GM21576 (cell line): ENCODE data around the gene USP14.

Experiments used
- ATAC-seq: cut with Tn5 transposase; IDR thresholded peaks from one replicate; pipeline ENCODE4 v1.9.1; 2021; ENCODE audit warnings: mild to moderate bottlenecking, moderate library complexity; ENCODE audit not compliant: unreplicated experiment

USP14 gene

DNA sequence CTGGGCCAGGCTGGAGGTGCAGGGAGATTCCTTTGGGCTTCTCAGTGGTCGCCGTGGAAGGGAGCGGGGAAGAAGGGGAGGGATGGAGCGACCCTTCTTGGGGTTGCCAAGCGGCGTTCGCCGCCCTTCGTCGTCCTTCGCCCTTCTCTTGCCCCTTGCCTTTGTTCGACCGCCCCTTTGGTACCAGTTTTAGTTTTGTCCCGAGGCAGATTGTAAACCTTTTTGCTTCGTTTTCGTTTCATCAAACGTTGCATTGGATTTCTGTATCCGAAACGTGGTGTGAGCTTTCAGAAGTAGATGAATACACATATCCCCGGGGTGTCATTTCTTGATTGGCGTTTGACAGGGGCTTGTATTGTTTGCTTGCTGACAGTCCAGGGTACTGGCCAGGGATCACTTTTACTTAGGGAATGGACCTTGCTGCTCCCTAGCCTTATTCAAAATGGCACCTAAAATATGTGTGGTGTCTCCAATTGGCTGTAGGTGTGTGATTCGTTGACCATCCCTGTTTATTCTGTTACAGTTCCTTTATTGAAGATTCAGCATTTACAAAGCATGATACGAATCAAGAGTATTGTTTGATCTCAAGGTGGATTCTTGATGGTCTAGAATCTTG lies 788 bp downstream of the USP14 start:
- ATAC-seq: peak; percentile 3

DNA sequence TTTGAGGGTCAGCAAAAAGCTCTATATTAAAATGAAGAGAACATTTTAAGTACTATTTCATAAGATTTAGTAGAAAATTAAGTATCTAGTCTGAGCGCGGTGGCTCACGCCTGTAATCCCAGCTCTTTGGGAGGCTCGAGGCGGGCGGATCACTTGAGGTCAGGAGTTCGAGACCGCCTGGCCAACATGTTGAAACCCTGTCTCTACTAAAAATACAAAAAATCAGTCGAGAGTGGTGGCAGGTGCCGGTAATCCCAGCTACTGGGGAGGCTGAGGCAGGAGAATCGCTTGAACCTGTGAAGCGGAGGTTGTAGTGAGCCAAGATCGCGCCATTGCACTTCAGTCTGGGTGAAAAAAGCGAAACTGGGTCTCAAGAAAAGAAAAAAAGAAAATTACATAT lies 1.6 kb downstream of the USP14 start:
- no peak for ATAC-seq

GRCh38 chr18:160831-161570 lies 2.6 kb downstream of the USP14 start:
- ATAC-seq: no peak

DNA sequence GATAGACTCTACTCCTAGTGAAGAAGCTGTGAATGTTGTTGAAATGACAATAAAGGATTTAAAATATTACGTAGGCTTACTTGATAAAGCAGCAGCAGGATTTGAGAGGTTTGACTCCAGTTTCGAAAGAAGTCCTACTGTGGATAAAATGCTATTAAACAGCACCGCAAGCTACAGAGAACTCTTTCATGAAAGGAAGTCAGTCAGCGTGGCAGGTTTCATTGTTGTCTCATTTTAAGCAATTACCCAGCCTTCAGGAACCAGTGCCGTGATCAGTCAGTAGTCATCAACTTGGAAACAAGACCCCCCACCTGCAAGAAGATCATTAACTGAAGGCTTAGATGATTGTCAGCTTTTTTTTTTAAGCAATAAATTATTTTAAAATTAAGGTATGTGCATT lies 14.0 kb downstream of the USP14 start:
- no peak for ATAC-seq

DNA sequence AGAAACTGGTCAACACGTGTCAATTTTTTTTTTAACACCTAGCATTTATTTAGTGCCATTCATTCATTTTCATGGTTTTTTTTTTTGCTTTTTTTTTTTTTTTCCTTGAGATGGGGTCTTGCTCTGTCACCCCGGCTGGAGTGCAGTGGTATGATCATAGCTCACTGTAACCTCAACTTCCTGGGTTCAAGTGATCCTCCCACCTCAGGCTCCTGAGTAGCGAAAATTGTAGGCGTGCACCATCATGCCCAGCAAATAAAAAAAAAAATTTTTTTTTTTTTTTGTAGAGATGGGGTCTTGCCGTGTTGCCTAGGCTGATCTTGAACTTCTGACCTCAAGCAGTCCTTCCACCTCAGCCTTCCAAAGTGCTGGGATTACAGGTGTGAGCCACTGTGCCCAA lies 21.1 kb downstream of the USP14 start:
- no peak for ATAC-seq

- ATAC-seq: no peak
Measured at GRCh38 chr18:181711-182110, 23.4 kb downstream of the USP14 start.

DNA sequence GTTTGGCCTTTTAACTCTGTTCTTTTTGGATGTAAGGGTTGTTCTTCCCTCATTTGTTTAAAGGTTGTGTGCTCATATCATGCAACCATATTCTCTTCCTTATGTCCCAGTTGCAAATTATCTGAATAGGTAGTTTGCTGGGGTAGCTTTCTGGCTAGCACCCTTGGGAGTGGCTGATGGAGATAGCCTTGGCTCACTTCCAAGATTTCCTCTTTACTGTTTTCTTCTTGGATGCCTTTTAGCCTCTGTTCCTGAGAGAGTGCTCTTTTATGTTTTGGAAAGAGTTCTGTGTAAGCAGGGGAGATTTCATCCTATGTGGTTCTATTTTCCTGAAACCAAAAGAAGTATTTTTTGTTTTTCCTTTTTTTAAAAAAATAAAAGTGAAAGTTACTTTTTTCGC lies 25.4 kb downstream of the USP14 start:
- ATAC-seq: no peak

- no peak for ATAC-seq
Measured at GRCh38 chr18:189254-189653, 30.9 kb downstream of the USP14 start.

GRCh38 chr18:191725-192124 lies 33.4 kb downstream of the USP14 start:
- ATAC-seq: no peak

- ATAC-seq: no peak
Measured at GRCh38 chr18:192801-193200, 34.4 kb downstream of the USP14 start.

GRCh38 chr18:195651-196050 lies 37.3 kb downstream of the USP14 start:
- ATAC-seq: no peak

- ATAC-seq: no peak
Measured at GRCh38 chr18:199214-199613, 40.9 kb downstream of the USP14 start.

DNA sequence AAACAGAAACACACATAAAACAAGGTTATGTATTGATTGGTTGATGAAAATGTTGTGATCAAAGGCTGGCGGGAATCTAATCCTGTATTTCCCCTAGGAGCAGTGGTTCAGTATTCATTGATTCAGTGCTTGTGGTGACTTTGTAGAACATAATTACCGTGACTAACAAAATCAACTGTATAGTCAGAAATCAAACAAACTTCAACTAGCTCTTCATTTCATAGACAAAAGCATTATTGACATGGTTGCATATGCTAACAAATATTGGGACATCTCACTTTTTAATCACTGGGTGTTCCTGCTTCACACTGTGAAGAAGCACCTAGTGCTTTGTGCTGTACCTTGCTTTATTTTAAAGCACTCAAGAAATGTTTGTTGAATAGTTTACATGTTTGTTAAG lies 41.4 kb downstream of the USP14 start:
- no peak for ATAC-seq

DNA sequence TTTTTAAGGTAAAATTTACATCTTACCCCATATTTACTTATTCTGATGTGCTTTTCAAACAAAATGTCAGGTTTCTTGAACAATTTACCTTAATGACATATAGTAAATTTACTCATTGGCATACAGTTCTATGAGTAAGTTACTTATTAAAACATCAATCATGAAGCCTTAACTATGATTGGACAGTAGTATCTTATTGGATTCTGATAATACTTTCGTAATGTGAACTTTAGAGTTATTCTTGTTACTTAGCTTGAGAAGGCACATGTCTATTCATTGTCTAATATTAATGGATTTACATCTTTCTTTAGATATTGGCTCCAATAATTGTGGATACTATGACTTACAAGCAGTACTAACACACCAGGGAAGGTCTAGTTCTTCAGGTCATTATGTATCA lies 51.7 kb downstream of the USP14 start:
- ATAC-seq: no peak

DNA sequence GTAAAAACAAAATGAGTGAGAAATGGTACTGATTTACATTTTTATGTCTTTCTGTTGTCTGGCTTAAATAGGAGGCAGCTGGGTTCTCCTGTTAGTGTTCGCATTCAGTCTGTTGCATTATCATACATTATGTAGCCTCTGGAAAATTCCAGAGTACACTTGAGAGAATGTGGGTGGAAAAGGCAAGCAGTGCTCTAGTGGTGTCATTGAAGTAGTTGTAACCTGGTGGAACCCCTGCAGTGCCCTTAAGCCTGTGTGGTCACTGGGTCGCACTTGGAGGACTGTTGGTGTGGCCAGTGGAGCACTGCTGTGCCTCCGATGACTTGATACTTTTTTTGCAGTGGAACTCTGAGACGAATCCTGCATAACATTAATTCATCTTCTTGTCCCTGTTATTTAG lies 52.4 kb downstream of the USP14 start:
- ATAC-seq: no peak

GRCh38 chr18:211582-211981 lies 53.2 kb downstream of the USP14 start:
- ATAC-seq: no peak

DNA sequence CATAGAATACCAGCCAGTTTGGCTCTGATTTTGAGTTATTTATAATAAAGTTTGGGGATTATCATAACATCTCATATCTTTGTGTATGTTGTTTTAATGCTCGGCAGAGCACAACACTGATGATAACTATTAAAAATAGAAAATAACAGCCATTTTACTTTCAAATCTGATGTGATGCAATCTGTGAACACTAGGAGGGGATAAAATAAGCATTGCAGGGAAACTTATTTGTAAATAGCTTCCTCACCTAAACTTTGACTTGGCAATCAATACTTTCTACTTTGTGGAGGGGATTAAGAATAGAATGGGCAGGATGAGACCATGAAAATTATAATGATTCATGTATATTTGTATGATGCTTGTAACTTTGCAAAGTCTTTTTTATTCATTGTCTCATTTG lies 54.4 kb downstream of the USP14 start:
- ATAC-seq: no peak

DNA sequence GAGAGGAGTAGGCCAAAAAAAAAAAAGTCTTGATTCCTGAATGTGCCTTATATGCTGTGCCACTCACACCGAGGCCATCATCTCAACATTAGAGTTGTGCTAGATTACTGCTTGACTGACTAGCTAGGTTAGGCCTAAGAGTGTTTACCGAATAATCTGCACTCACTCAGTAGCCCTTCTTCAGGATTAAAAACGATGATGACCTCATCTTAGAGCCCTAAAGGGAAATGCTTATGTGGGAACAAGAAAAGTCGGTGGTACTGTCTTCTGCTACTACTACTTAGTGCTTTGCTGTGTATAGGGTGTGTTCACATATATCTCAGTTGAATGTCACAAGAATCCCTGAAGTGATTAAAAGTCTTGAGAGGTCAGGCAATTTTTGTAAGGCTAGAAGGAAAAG lies 55.1 kb downstream of the USP14 start:
- no peak for ATAC-seq

- ATAC-seq: no peak
Measured at GRCh38 chr18:213966-214365, 55.6 kb downstream of the USP14 start.

GRCh38 chr18:215448-216010 lies 57.2 kb downstream of the USP14 start:
- no peak for ATAC-seq

DNA sequence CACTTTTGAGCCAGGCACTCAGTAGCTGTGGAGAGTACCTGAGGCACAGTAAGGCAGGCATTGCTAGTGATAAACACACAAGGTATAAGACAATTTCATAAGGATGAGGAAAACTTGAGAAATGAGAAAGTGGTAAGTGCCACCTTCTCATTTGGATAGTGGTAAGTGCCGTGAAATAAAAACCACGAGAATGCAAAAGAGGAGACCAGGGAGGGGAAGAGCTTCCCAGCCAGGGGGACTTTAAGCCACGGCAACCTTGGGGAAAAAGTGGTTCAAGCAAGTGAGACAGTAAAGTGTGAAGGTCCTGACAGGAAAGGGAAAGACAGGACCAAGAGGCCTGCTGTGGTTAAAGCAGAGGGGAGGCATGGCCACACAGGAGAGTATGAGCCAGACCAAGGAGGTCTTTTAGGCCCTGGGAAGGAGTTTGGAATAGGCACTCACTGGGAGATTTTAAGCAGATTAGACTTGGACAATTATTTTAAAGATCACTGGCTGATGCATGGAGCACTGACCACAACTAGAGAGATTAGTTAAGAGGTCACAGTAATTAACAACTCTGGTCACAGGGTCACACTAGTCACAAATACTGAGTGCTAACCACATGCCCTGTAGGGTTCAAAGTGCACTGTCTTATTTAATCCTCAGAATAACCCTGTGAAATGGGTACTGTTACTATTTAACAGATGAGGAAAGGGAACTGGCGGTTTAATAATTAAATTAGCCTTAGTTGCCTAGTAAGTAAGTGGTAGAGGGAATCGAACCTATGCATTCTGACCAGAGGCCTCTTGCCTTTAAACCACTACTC lies 59.4 kb downstream of the USP14 start:
- no peak for ATAC-seq

DNA sequence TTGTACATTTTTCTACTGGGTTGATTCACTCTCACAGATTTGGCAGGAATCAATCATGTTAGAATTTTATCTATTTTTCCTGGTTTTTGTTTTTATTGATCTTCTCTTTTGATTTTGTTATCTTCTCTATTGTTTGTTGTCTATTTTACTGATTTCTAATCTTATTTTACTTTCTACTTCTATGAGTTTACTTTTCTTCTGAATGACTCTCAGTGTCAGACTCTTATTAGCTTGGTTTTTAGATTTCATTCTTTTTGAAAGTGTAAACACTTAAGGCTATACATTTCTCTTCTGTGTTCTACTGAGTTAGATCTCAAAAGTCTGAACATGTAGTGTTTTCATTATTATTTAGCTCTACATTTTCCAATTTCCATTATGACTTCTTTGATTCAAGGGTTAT lies 62.4 kb downstream of the USP14 start:
- no peak for ATAC-seq
